SIG-M5 (cell line): ENCODE results near the gene DGKA.
"Not testable (repeated sequence)": the region's sequence is repeated elsewhere in the genome, so short reads cannot be mapped to it uniquely, and the experiment has no call there.

ENCODE experiments used
- DNase-seq: peaks from one replicate; lab custom pipeline; 2025; lab: John Stamatoyannopoulos, UW

DGKA gene

GRCh38 chr12:55930771-55931316 is at the start of gene DGKA:
TSS of gene DGKA (plus strand) at chr12:55931162. CDS start at chr12:55936504, 5,342 bp downstream.
- DNase-seq, result peak; percentile 53

DNA sequence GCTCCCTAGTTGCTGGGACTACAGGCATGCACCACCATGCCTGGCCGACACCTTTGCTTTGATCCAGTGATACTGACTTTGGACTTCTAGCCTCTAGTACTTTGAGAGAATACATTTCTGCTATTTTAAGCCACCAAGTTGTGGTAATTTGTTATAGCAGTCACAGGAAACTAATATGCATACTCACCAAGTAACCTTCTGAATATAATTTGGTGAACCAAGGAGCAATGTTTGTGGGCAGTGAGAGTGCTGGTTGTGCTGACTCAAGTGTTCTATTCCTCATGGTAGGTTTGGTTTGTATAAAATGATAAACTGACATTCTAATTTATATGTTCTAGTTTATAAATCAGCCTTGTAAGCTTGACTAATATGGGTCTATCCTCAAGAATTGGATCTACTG is 45.8 kb upstream of the DGKA start:
- DNase-seq, result no peak

- DNase-seq, result no peak
These were observed 39.7 kb upstream of the DGKA start for GRCh38 chr12:55891310-55891709.

GRCh38 chr12:55893723-55894122 is 37.2 kb upstream of the DGKA start:
- no peak for DNase-seq

DNA sequence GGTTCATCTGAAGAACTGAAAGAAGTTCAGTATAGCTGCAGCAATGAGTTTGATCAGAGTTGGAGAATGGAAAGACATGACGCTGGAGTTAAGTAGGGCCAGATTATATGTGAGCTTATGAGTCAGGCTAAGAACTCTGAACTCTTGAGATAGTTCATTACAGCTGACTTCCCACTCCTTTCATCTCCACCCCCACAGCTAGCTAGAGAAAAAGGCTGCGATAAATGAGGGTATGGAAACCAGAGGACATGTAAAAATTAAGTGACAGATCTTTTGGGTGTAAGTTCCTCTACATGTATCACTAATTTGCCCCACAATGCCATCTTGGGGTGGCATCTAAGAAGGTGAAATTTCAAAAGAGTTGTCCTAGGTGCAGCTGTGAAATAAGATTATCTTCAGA is 31.9 kb upstream of the DGKA start:
- no peak for DNase-seq

DNA sequence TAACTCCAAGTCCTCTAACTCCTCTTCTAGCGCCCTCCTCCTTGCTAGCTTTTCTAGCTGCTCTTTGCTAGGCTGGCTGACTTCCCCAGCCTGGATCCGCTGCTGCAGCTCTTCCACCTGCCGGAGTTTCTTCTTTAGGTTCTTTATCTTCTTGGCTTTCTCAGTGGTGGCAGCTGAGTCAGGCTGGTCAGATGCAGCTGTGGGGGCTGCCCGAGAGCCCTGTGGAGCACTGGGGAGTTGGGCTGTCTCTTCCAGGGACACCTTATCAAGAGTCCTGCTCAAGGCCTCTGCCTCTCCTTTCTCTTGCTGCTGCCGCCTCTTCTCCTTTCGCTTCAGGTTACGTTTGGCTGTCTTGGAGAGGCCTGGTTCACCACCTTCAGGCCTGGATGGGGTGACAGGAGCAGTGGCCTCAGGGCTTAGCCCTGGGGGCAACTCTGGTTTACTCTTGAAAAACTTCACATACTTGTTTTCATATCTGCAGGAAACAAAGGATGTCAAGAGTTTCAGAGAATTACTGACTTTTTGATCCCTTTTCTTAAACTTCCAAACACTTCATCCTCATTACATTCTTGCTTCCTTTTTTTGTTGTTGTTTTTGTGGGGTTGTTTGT is 29.0 kb upstream of the DGKA start:
- no peak for DNase-seq

- DNase-seq, result no peak
These were observed 24.9 kb upstream of the DGKA start for GRCh38 chr12:55906056-55906455.

GRCh38 chr12:55908726-55909512 is 22.0 kb upstream of the DGKA start:
- DNase-seq, result no peak

GRCh38 chr12:55909513-55909884 is 21.5 kb upstream of the DGKA start:
- DNase-seq, result no peak

GRCh38 chr12:55912908-55913307 is 18.1 kb upstream of the DGKA start:
- DNase-seq, result no peak

DNA sequence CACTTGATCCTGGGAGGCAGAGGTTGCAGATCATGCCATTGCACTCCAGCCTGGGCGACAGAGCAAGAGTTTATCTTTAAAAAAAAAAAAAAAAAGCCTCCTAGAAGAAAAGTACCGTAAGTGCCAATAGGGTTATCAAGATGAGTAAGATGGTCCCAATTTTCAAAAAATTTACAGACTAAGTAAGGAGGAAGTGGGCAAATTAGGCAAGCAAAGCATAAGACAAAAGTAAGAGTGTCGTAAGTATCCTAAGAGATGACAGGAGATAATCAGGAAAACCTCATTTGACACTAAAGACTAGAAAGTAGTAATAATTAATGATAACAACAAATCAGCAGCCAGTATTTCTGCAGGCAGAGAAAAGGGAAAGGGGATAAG is 15.5 kb upstream of the DGKA start:
- peak; percentile 61 for DNase-seq

- DNase-seq, result not testable (repeated sequence)
These were observed 11.9 kb upstream of the DGKA start for GRCh38 chr12:55919032-55919431.

GRCh38 chr12:55922126-55922525 is 8.8 kb upstream of the DGKA start:
- no peak for DNase-seq

DNA sequence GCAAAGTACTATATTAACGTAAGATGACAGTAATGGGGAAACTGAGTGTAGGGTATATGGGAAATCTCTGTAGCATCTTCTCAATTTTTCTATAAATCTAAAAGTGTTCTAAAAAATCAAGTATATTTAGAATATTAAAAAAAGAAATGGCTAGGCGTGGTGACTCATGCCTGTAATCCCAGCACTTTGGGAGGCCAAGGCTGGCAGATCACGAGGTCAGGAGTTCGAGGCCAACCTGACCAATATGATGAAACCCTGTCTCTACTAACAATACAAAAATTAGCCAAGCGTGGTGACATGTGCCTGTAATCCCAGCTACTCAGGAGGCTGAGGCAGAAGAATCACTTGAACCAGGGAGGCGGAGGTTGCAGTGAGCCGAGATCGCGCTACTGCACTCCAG is 7.3 kb upstream of the DGKA start:
- not testable (repeated sequence) for DNase-seq

DNA sequence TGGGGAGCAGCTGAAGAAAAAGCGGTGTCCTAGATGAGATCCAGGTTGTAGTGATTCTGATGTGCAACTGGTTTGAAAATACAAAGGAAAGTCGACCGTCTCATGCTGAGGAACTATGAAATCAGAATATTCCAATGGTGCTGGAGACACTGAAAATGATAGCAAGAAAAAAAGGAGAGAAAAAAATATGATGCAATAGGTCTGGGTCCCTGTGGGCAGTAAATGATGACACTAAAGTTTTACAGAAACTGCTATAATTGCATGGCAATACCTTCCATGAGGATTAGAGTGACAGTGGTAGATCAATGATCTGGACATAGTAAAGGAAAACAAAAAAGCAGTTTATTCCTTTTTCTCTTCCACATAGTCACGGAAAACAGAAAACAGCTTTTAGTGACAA is 5.6 kb upstream of the DGKA start:
- no peak for DNase-seq

DNA sequence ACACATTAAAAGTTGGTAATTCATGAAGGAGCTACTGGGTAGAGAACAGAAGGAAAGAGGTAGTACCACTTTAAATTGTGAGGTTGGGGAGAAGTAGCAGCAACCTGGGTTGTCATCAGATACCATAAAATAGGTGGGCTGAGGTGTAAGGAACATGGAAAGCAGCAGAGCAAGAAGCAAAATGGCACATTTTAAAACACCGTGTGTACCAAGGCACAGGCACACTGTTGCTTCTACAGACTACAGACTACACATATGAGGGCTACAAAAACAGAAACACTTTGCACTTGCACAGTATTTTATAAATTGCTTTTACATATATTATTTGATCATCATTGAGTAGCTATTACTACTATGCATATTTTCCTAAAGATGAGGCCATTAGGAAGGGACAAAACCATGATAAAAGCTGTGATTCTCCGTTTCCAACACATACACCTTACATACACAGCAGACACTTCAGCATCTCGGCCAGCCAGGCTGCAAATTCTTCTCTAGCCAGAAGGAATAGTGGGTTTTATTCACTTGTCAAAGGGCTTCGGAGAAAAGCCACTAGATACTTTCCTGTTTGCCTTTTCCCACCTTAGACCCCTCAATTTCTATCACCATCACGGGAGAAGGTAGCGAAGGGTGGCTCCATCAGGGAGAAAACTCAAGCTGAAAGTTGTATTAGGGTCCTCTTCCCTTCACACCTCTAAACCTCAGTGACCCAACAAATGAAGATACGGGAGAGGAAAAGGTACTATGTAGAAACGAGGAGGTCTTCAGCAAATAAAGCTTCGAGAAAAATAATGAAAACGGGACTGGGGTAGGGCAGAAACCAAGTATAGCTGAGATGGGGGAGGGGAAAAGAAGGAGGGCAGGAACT is 4.9 kb upstream of the DGKA start:
- DNase-seq, result no peak

DNA sequence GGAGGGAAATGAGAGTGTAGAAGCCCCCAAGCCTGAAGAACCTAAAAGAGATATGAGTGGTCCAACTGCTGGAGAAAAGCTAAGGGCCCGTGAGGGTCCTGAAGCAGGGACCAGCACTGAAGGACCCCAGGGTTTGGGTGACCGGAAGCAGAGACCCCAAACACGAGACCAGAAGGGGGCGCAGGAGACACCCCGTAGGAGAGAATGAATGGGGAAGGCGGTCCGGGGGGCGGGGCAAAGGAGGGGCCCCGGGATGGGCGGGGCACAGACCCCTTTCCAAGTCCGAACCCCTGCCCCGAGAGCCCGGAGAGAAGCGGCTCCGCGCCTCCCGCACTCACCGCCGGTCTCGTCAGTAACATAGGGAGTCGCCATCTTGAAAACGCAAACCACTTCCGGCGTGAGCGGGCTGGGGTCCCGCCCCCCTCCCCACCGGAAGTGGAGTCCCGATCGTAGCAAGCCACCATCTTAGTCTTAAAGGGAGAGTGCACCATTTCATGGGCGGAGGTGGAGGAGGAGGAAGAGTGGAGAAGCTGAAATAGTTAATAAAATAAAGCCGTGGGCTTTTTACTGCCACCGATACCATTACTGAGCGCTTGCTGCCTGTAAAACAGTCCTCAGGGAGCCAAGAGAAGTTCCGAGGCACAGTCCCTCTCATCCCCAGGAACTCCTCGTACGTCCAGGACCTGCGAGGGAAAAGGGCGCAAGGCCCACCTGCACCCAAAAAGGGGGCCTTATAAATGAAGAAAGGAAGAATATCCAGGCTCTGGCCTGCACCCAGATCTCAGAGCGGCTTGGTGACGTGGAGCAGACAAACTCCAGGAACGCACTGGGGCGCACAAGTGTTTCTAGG is 4.0 kb upstream of the DGKA start:
- peak; percentile 79 for DNase-seq

DNA sequence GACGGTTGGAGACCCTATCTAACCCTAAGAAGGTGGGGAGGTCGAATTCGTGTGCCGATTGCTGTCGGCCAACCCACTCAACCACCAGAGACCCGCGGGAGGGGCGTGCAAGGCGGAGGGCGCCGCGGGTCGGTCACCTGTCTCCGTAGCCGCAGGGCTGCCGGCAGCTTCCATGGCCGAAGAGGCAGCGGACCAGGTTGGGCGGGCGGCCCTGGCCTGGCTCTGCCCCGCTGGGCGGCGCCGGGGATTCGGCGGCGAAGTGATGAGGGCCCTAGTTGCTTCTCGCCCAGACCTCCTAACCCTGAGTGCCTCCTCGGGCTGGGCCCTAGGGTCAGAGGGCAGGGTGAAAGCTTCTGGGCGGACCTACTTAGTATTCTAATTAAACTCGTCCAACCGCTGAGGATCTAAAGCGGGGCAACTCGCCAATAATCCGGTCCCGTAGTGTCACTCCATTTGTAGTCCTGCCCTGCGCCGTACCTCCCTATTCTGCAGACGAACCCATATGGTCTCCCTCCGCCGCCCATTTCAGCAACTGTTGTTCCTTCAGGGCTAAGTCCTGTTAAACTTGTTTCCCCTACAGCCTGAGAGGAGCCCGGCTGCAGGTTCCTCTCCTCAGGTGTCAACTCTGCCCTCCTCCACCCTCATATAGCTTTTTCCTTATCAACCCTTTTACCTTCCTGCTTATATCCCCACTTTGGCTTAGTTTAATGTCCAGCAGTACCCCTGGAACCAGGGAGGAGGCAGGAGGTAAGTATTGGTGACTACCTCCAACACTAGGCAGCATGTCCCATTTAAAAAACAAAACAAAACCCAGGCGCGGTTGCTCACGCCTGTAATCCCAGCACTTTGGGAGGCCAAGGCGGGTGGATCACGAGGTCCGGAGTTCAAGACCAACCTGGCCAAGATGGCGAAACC is 3.1 kb upstream of the DGKA start, which contains the start of gene PYM1:
TSS of gene PYM1 (minus strand) at position 307 of the 915 bp plus-strand sequence. CDS start at position 174, 133 bp downstream.
- DNase-seq, result peak; percentile 84

- peak; percentile 35 for DNase-seq
These were observed 1.6 kb upstream of the DGKA start for GRCh38 chr12:55929306-55929791.

DNA sequence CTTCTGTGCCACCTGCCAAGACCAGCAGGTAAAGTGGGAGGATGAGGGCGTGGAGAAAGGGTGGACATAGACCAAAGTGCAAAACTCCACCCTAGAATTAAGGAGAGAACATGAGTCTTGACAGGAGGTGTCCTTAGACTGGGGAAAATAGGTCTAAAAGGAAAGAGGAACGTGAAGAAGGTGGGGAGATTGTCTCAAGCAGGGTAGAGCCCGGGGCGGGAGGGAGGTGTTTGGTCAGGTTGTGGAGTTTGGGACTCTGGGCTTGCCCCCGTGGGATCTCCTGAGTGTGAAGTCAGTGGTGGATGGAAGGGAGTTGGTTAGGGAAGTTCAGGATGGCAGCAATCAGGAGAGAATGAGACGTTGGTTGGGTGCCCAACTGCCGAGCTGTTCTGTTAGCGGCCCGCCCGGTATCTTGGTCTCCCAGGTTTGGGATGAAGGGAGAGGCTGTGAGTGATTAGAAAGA is 386 bp downstream of the DGKA start:
- no peak for DNase-seq
